HG03196 (cell line): Measurements from ENCODE around the gene INHBE.
"Not testable (repeated sequence)": the region's sequence is repeated elsewhere in the genome, so short reads cannot be mapped to it uniquely, and the experiment has no call there.

Experiments
- ATAC-seq: cut with Tn5 transposase; IDR thresholded peaks from one replicate; pipeline ENCODE4 v1.9.1; 2021; ENCODE audit not compliant: unreplicated experiment

INHBE gene

GRCh38 chr12:57439762-57440266 lies 15.3 kb upstream of the INHBE start:
- no peak for ATAC-seq

- not testable (repeated sequence) for ATAC-seq
Observed at GRCh38 chr12:57441393-57441792, 13.7 kb upstream of the INHBE start.

- ATAC-seq: no peak
Observed at GRCh38 chr12:57441846-57442427, 13.2 kb upstream of the INHBE start.

- not testable (repeated sequence) for ATAC-seq
Observed at GRCh38 chr12:57444337-57444736, 10.8 kb upstream of the INHBE start.

- no peak for ATAC-seq
Observed at GRCh38 chr12:57444744-57445143, 10.4 kb upstream of the INHBE start.

GRCh38 chr12:57446292-57446960 lies 8.7 kb upstream of the INHBE start:
- no peak for ATAC-seq

- no peak for ATAC-seq
Observed at GRCh38 chr12:57448669-57449068, 6.4 kb upstream of the INHBE start.

GRCh38 chr12:57449375-57449774 lies 5.7 kb upstream of the INHBE start:
- ATAC-seq: no peak

GRCh38 chr12:57450057-57450456 lies 5.0 kb upstream of the INHBE start:
- ATAC-seq: no peak

GRCh38 chr12:57451233-57451778 lies 3.8 kb upstream of the INHBE start:
- no peak for ATAC-seq

GRCh38 chr12:57452181-57452936 lies 2.7 kb upstream of the INHBE start:
- ATAC-seq: no peak

- ATAC-seq: no peak
Observed at GRCh38 chr12:57452937-57453509, 2.1 kb upstream of the INHBE start.

- ATAC-seq: no peak
Observed at GRCh38 chr12:57454213-57454565, 918 bp upstream of the INHBE start.

- ATAC-seq: no peak
Observed at GRCh38 chr12:57455374-57456144, 452 bp downstream of the INHBE start.

GRCh38 chr12:57456145-57456700 lies 1.1 kb downstream of the INHBE start:
- no peak for ATAC-seq

- ATAC-seq: no peak
Observed at GRCh38 chr12:57456737-57457490, 1.8 kb downstream of the INHBE start.

GRCh38 chr12:57458665-57459054 lies 3.6 kb downstream of the INHBE start:
- ATAC-seq: no peak

- ATAC-seq: peak; percentile 50
Observed at GRCh38 chr12:57459055-57459749, 4.1 kb downstream of the INHBE start.
